Measurements from ENCODE around the gene TP53AIP1. TPM values are rescaled to one million over a fixed set of nuclear protein-coding genes. Genes with fewer than 3 reads are reported as not detected.

Gene TP53AIP1
- total RNA-seq, 1 experiment from 2014 or later: not detected

DNA sequence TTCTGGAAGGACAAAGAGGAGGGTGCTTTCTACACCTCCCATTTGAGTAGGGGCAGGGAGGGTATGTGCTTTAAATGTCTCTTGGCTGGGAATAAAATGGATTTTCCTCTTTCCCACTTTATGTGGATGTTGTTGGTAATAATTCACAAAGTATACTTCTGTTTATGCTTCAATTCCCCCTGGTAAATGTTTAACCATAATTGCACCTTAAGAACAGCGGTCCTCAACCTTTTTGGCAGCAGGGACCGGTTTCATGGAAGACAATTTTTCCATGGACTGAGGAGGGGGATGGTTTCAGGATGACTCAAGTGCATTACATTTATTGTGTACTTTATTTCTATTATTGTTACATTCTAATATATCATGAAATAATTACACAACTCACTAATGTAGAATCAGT is 4.0 kb upstream of the TP53AIP1 start:
- no peaks in the 10 kb centered on the region; the same call in 1 of the 2 replicates for H3K27me3 ChIP-seq (ENCODE audit: insufficient read depth, low read length)
- H3K23me2 ChIP-seq (ENCODE audit: insufficient read length, low read depth, low read length, poor library complexity, severe bottlenecking): no peaks in the 10 kb centered on the region
- H2BK12ac ChIP-seq (ENCODE audit: insufficient read length, low read depth, low read length): no peak overlapping the region
- Mint-ChIP-seq H3K27me3 (ENCODE audit: low read depth) (peaks cover 19% of the 10 kb centered on the region), H3K4me1 (no peaks in the 10 kb centered on the region; a peak in 2 of 4 replicates), H3K36me3 (ENCODE audit: insufficient read depth in 1 of 3, low read depth in 3 of 3) (no peaks in the 10 kb centered on the region; a peak in 1 of 7 replicates), H3K9me3 (no peaks in the 10 kb centered on the region; a peak in 1 of 5 replicates), H3K27ac (no peak overlapping the region; a peak in 1 of 7 replicates), H3K4me3 (no peak overlapping the region)
- H2AFZ ChIP-seq (ENCODE audit: low read length): no peak overlapping the region
- no peaks in the 10 kb centered on the region for H3K9me3 ChIP-seq (ENCODE audit: control insufficient read depth, low read depth, low read length)
- H4K8ac ChIP-seq (replicated peaks; ENCODE audit: insufficient read length, low read depth, low read length): no peak overlapping the region
- H2AK5ac ChIP-seq (ENCODE audit: insufficient read length, low read length): no peak overlapping the region
- H3K4me2 ChIP-seq (ENCODE audit: insufficient read depth, insufficient read length, low read length): no peak overlapping the region
- H3K9ac ChIP-seq (ENCODE audit: extremely low read depth, insufficient read length, low read length): no peak overlapping the region
- no peaks in the 10 kb centered on the region for H3K79me1 ChIP-seq (ENCODE audit: insufficient read depth, low read depth, low read length, poor library complexity, severe bottlenecking)
- no peak overlapping the region for H2BK20ac ChIP-seq (ENCODE audit: low read depth, low read length, poor library complexity, severe bottlenecking)
- no peaks in the 10 kb centered on the region for H4K20me1 ChIP-seq (ENCODE audit: control insufficient read depth, insufficient read depth, insufficient read length)
- no CpG with 5 or more reads among the region's 2 CpGs for WGBS (ENCODE audit: extremely low coverage, insufficient read length, low lambda C conversion rate)
- no peak overlapping the region for H2BK120ac ChIP-seq (ENCODE audit: low read depth, low read length, poor library complexity, severe bottlenecking)
- no peak for DNase-seq
- no peak overlapping the region for H3K4ac ChIP-seq (ENCODE audit: low read depth, low read length)
- H3K27ac ChIP-seq (ENCODE audit: insufficient read length, low read depth, low read length): no peak overlapping the region
- H4K5ac ChIP-seq (ENCODE audit: insufficient read length, low read depth, low read length): no peak overlapping the region
- H3K4me1 ChIP-seq (ENCODE audit: insufficient read depth, low read length): no peaks in the 10 kb centered on the region
- H3K18ac ChIP-seq (ENCODE audit: insufficient read length, low read depth, low read length): no peak overlapping the region
- no peak overlapping the region for H3K14ac ChIP-seq (ENCODE audit: insufficient read depth, low read length)
- no peak overlapping the region for H3K56ac ChIP-seq (ENCODE audit: insufficient read length, low read depth, low read length)
- H2BK5ac ChIP-seq (ENCODE audit: insufficient read length, low read length): no peak overlapping the region
- TF ChIP-seq CTCF (conservative IDR thresholded peaks at IDR 0.05): no peak
- H3K79me2 ChIP-seq (ENCODE audit: insufficient read depth, low read length): no peaks in the 10 kb centered on the region
- no peak overlapping the region for H4K91ac ChIP-seq (ENCODE audit: insufficient read length, low read depth, low read length)
- H2BK15ac ChIP-seq (ENCODE audit: low read depth, low read length): no peak overlapping the region
- no peak overlapping the region for H3K23ac ChIP-seq (ENCODE audit: insufficient read length, low read depth, low read length)
- H3T11ph ChIP-seq (ENCODE audit: low read length): no peak overlapping the region
